ENCODE results near the gene ZSCAN29.

The ZSCAN29 gene

GRCh38 chr15:43316971-43317346 lies 53.9 kb downstream of the ZSCAN29 start:
- Histone ChIP-seq H3K9me3 (ENCODE audit: control insufficient read depth, low read length) (no peaks in the 10 kb centered on the region), H3K27me3 (ENCODE audit: control insufficient read depth, insufficient read depth, low read length, poor library complexity, severe bottlenecking) (peaks cover 4% of the 10 kb centered on the region), H3K4me1 (ENCODE audit: control insufficient read depth, insufficient read depth, low read length) (no peaks in the 10 kb centered on the region), H3K27ac (ENCODE audit: insufficient read depth, low read depth, low read length, poor library complexity, severe bottlenecking) (no peak overlapping the region), H3K36me3 (ENCODE audit: control insufficient read depth, insufficient read depth, low read length) (no peaks in the 10 kb centered on the region), H3K4me3 (ENCODE audit: insufficient read depth, low read depth, low read length) (no peak overlapping the region)
- WGBS, 2 experiments: 100% methylated on average over 1 of the region's 1 CpG

GRCh38 chr15:43316016-43316970 lies 54.5 kb downstream of the ZSCAN29 start:
- Histone ChIP-seq H3K27ac (ENCODE audit: insufficient read depth, low read depth, low read length, poor library complexity, severe bottlenecking) (no peak overlapping the region), H3K4me1 (ENCODE audit: control insufficient read depth, insufficient read depth, low read length) (no peaks in the 10 kb centered on the region), H3K36me3 (ENCODE audit: control insufficient read depth, insufficient read depth, low read length) (no peaks in the 10 kb centered on the region), H3K27me3 (ENCODE audit: control insufficient read depth, insufficient read depth, low read length, poor library complexity, severe bottlenecking) (no peaks in the 10 kb centered on the region), H3K9me3 (ENCODE audit: control insufficient read depth, low read length) (no peaks in the 10 kb centered on the region), H3K4me3 (ENCODE audit: insufficient read depth, low read depth, low read length) (no peak overlapping the region)
- 93 to 94% methylated on average over 6 of the region's 6 CpGs for WGBS, 2 experiments

GRCh38 chr15:43314171-43314570 lies 56.7 kb downstream of the ZSCAN29 start:
- no peak overlapping the region for H3K27ac ChIP-seq (ENCODE audit: insufficient read depth, low read depth, low read length, poor library complexity, severe bottlenecking)
- H3K4me3 ChIP-seq (ENCODE audit: insufficient read depth, low read depth, low read length): no peak overlapping the region
- 91 to 93% methylated on average over 3 of the region's 3 CpGs for WGBS, 2 experiments
- H3K9me3 ChIP-seq (ENCODE audit: control insufficient read depth, low read length): no peaks in the 10 kb centered on the region
- no peaks in the 10 kb centered on the region for H3K36me3 ChIP-seq (ENCODE audit: control insufficient read depth, insufficient read depth, low read length)
- no peaks in the 10 kb centered on the region for H3K4me1 ChIP-seq (ENCODE audit: control insufficient read depth, insufficient read depth, low read length)
- H3K27me3 ChIP-seq (ENCODE audit: control insufficient read depth, insufficient read depth, low read length, poor library complexity, severe bottlenecking): no peaks in the 10 kb centered on the region

GRCh38 chr15:43312378-43312777 lies 58.5 kb downstream of the ZSCAN29 start:
- Histone ChIP-seq H3K4me1 (ENCODE audit: control insufficient read depth, insufficient read depth, low read length) (no peaks in the 10 kb centered on the region), H3K36me3 (ENCODE audit: control insufficient read depth, insufficient read depth, low read length) (no peaks in the 10 kb centered on the region), H3K27ac (ENCODE audit: insufficient read depth, low read depth, low read length, poor library complexity, severe bottlenecking) (no peak overlapping the region), H3K9me3 (ENCODE audit: control insufficient read depth, low read length) (no peaks in the 10 kb centered on the region), H3K4me3 (ENCODE audit: insufficient read depth, low read depth, low read length) (no peak overlapping the region), H3K27me3 (ENCODE audit: control insufficient read depth, insufficient read depth, low read length, poor library complexity, severe bottlenecking) (no peaks in the 10 kb centered on the region)
- WGBS, 2 experiments: 79 to 86% methylated on average over 4 of the region's 4 CpGs
